ENCODE results near the gene DNM2. TPM values are rescaled to one million over a fixed set of nuclear protein-coding genes. Genes with fewer than 3 reads are reported as not detected.

Gene DNM2
- total and polyA plus RNA-seq, 2 experiments from 2014 or later = 47.2 to 60.5 TPM

GRCh38 chr19:10831987-10832938, 114.4 kb downstream of the DNM2 start:
- H3K9me2 ChIP-seq (ENCODE audit: insufficient read depth) = no peaks in the 10 kb centered on the region
- DNase-seq = no peak
- H3K4me1 ChIP-seq (ENCODE audit: insufficient read depth) = 0 out of 2 replicates have a peak, but pooled peaks cover 6% of the 10 kb centered on the region
- H4K20me1 ChIP-seq (ENCODE audit: insufficient read depth) = no peaks in the 10 kb centered on the region
- TF ChIP-seq EZH2 (IDR thresholded peaks at IDR 0.05; ENCODE audit: insufficient read depth, poor library complexity, severe bottlenecking) (no peak), EZH2phosphoT487 (IDR thresholded peaks at IDR 0.05; ENCODE audit: insufficient read depth, low read depth) (no peak)
- 83 to 84% methylated on average over 28 of the region's 28 CpGs for WGBS, 2 experiments (ENCODE audit: low coverage in 1 of 2, low lambda C conversion rate in 2 of 2, missing lambda C conversion rate in 2 of 2)
- H3F3A ChIP-seq (ENCODE audit: insufficient read depth) = peaks cover 7% of the 10 kb centered on the region; the same call in 1 of the 2 replicates
- no peak overlapping the region for H3K4me2 ChIP-seq (ENCODE audit: unreplicated experiment)
- H3K27me3 ChIP-seq (replicated peaks; ENCODE audit: insufficient read depth) = no peaks in the 10 kb centered on the region
- in situ Hi-C loops (cut with MboI) = no loop called here
- no peak overlapping the region for H2AFZ ChIP-seq
- no peak overlapping the region for H3K9ac ChIP-seq
- no peaks in the 10 kb centered on the region for H3K9me3 ChIP-seq (ENCODE audit: low read depth)
- no peak overlapping the region for H3K27ac ChIP-seq
- H3K36me3 ChIP-seq (ENCODE audit: low read depth) = no peaks in the 10 kb centered on the region
- no peaks in the 10 kb centered on the region for H3K79me2 ChIP-seq (ENCODE audit: insufficient read depth)
- H3K4me3 ChIP-seq = no peak overlapping the region

GRCh38 chr19:10832939-10833296, 115.0 kb downstream of the DNM2 start:
- H2AFZ ChIP-seq = no peak overlapping the region
- H3K9me3 ChIP-seq (ENCODE audit: low read depth) = no peaks in the 10 kb centered on the region
- H3K4me3 ChIP-seq = no peak overlapping the region
- H3K79me2 ChIP-seq (ENCODE audit: insufficient read depth) = no peaks in the 10 kb centered on the region
- H3K27me3 ChIP-seq (replicated peaks; ENCODE audit: insufficient read depth) = no peaks in the 10 kb centered on the region
- H3F3A ChIP-seq (ENCODE audit: insufficient read depth) = peaks cover 7% of the 10 kb centered on the region; the same call in 1 of the 2 replicates
- H3K36me3 ChIP-seq (ENCODE audit: low read depth) = no peaks in the 10 kb centered on the region
- H4K20me1 ChIP-seq (ENCODE audit: insufficient read depth) = no peaks in the 10 kb centered on the region
- no peak for DNase-seq
- no peak overlapping the region for H3K9ac ChIP-seq
- 86 to 90% methylated on average over 20 of the region's 20 CpGs for WGBS, 2 experiments (ENCODE audit: low coverage in 1 of 2, low lambda C conversion rate in 2 of 2, missing lambda C conversion rate in 2 of 2)
- H3K27ac ChIP-seq = no peak overlapping the region
- H3K9me2 ChIP-seq (ENCODE audit: insufficient read depth) = no peaks in the 10 kb centered on the region
- no peak overlapping the region for H3K4me2 ChIP-seq (ENCODE audit: unreplicated experiment)
- in situ Hi-C loops (cut with MboI) = no loop called here
- TF ChIP-seq EZH2phosphoT487 (IDR thresholded peaks at IDR 0.05; ENCODE audit: insufficient read depth, low read depth) (no peak), EZH2 (IDR thresholded peaks at IDR 0.05; ENCODE audit: insufficient read depth, poor library complexity, severe bottlenecking) (no peak)
- H3K4me1 ChIP-seq (ENCODE audit: insufficient read depth) = 0 out of 2 replicates have a peak, but pooled peaks cover 6% of the 10 kb centered on the region

DNA sequence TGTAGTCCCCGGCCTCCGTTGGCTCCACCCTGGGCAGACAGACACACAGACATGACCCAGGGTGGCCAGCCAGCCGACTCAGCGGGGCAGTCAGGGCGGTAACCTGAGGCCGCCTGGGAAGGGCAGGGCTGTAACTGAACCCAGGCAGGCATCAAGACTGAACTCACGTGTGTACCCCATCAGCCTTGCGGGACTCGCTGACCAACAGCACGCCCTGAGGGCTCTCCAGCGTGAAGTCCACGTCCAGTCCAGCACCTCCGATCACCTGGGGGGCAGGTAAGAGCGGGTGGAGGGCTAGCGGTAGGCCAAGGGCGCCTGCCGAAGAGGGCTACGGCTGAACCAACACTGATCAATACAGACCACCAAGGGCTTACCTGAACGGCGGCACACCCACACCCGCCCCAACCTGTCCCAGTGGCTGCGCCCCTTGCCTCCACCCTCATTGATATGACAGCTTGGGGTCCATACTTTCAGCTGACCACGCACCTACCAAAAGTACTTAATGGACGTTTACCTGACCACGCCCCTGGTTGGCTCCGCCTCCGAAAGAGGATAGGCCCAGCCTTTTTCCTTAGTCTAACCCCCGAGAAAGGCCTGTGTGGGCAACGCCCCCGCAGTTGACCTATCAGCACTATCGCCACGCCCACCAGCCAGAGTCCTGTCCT, 117.3 kb downstream of the DNM2 start:
- Histone ChIP-seq H3K9me2 (ENCODE audit: insufficient read depth) (no peaks in the 10 kb centered on the region), H3F3A (ENCODE audit: insufficient read depth) (peaks cover 7% of the 10 kb centered on the region; the same call in 1 of the 2 replicates), H3K27ac (peak overlapping the region; percentile 11; the same call in 1 of the 2 replicates), H4K20me1 (ENCODE audit: insufficient read depth) (no peaks in the 10 kb centered on the region), H3K36me3 (ENCODE audit: low read depth) (no peaks in the 10 kb centered on the region), H3K27me3 (replicated peaks; ENCODE audit: insufficient read depth) (no peaks in the 10 kb centered on the region), H2AFZ (peak overlapping the region; percentile 28; the same call in 1 of the 2 replicates), H3K79me2 (ENCODE audit: insufficient read depth) (no peaks in the 10 kb centered on the region), H3K4me2 (ENCODE audit: unreplicated experiment) (peak overlapping the region; percentile 74), H3K9ac (peak overlapping the region; percentile 44; the same call in 1 of the 2 replicates), H3K9me3 (ENCODE audit: low read depth) (no peaks in the 10 kb centered on the region), H3K4me3 (peak overlapping the region; percentile 81), H3K4me1 (ENCODE audit: insufficient read depth) (0 out of 2 replicates have a peak, but pooled peaks cover 6% of the 10 kb centered on the region)
- in situ Hi-C loops (cut with MboI) = no loop called here
- peak; percentile 31 for DNase-seq
- TF ChIP-seq EZH2 (IDR thresholded peaks at IDR 0.05; ENCODE audit: insufficient read depth, poor library complexity, severe bottlenecking) (no peak), EZH2phosphoT487 (IDR thresholded peaks at IDR 0.05; ENCODE audit: insufficient read depth, low read depth) (no peak)
- WGBS, 2 experiments (ENCODE audit: low coverage in 1 of 2, low lambda C conversion rate in 2 of 2, missing lambda C conversion rate in 2 of 2) = 33 to 34% methylated on average over 32 of the region's 32 CpGs

- H3K79me2 ChIP-seq (ENCODE audit: insufficient read depth) = no peaks in the 10 kb centered on the region
- H3K9me3 ChIP-seq (ENCODE audit: low read depth) = no peaks in the 10 kb centered on the region
- TF ChIP-seq EZH2 (IDR thresholded peaks at IDR 0.05; ENCODE audit: insufficient read depth, poor library complexity, severe bottlenecking) = no peak
- no peak for TF ChIP-seq EZH2phosphoT487 (IDR thresholded peaks at IDR 0.05; ENCODE audit: insufficient read depth, low read depth)
- peaks cover 7% of the 10 kb centered on the region; the same call in 1 of the 2 replicates for H3F3A ChIP-seq (ENCODE audit: insufficient read depth)
- 1% methylated on average over 37 to 50 of the region's 50 CpGs for WGBS, 2 experiments (ENCODE audit: low coverage in 1 of 2, low lambda C conversion rate in 2 of 2, missing lambda C conversion rate in 2 of 2)
- no peaks in the 10 kb centered on the region for H3K36me3 ChIP-seq (ENCODE audit: low read depth)
- peak; percentile 100 for DNase-seq
- peak within 1 kb of the TSS; percentile 96 for H3K27ac ChIP-seq
- H3K4me1 ChIP-seq (ENCODE audit: insufficient read depth) = 0 out of 2 replicates have a peak, but pooled peaks cover 6% of the 10 kb centered on the region
- H3K4me2 ChIP-seq (ENCODE audit: unreplicated experiment) = peak within 1 kb of the TSS; percentile 74
- in situ Hi-C loops (cut with MboI) = no loop called here
- peak within 1 kb of the TSS; percentile 93 for H3K9ac ChIP-seq
- no peaks in the 10 kb centered on the region for H4K20me1 ChIP-seq (ENCODE audit: insufficient read depth)
- H3K9me2 ChIP-seq (ENCODE audit: insufficient read depth) = no peaks in the 10 kb centered on the region
- H3K4me3 ChIP-seq = peak within 1 kb of the TSS; percentile 81
- H3K27me3 ChIP-seq (replicated peaks; ENCODE audit: insufficient read depth) = no peaks in the 10 kb centered on the region
- peak within 1 kb of the TSS; percentile 89 for H2AFZ ChIP-seq
These were observed 118.0 kb downstream of the DNM2 start, which contains the start of gene TMED1 for GRCh38 chr19:10835754-10836478. TSS of gene TMED1 (minus strand) at chr19:10836212. CDS start at chr19:10836191, 21 bp downstream.
